HG03521 (cell line): Measurements from ENCODE around the gene AK8.
"Not testable (repeated sequence)": the region's sequence is repeated elsewhere in the genome, so short reads cannot be mapped to it uniquely, and the experiment has no call there.

Source experiments
- ATAC-seq: cut with Tn5 transposase; IDR thresholded peaks from one replicate; pipeline ENCODE4 v1.9.1; 2021; ENCODE audit warnings: mild to moderate bottlenecking, moderate library complexity; ENCODE audit not compliant: unreplicated experiment

AK8 gene

DNA sequence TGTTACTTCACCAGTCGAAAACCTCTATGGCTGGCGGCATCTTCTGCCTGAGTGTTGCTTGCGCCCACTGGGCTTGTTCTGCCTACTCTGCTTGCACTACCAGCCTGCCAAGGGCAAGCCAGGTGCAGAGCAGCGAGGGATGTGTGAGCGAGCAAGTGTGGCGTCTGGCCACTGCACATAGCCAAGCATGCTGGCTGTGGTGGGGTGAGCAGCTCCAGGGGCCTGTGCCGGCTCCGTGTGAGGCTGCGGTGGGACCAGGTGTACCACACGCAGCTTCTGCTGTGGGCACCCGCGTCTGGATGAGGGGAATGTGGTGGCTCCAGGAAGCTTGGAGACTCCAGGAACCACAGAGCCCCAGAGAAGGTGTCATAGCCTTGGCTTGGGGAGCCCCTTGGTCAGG is 156.4 kb downstream of the AK8 start:
- ATAC-seq = no peak

- ATAC-seq = not testable (repeated sequence)
Observed at GRCh38 chr9:132718381-132718928, 159.6 kb downstream of the AK8 start.

DNA sequence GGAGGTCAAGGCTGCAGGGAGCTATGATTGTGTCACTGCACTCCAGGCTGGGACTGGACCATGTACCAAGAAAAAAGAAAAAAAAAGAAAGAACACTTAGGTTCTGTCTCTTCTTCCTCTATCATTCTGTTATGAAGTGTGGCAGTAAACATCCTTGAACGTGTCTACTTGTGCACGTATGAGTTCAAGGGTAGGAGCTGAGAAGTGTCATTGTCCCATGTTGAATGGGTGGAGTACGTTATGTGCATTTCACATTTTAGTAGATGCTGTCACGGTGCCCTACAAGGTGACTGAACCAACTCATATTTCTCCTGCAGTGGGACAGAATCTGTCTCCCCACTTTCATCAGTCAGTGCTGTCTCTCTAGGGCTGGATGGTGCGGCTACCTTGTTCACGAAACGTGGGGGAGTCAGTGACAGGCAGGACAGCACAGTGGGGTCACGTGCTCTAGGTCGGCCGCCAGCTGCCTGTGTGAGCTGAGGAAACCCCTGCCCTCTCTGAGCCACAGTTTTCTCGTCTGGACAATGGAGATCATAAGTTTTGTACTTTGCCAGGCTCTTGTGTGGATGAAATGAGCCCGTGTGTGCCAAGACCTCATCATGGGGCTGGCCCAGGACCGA is 160.6 kb downstream of the AK8 start:
- no peak for ATAC-seq

DNA sequence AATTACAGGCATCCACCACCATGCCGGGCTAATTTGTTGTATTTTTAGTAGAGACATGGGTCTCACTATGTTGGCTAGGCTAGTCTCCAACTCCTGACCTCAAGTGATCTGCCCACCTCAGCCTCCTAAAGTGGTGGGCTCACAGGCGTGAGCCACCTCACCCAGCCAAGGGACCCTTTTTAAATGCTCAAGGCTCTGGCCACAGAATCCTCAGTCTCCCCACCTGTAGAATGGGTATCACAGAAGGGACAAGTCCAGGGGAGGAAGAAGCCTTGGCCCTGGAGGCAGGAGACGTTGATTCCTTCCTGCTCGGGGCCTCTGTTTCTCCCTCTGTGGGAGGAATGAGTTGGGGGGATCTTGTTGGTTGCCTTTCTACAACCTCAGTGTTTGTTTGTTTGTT is 162.1 kb downstream of the AK8 start:
- ATAC-seq = no peak

- ATAC-seq = no peak
Observed at GRCh38 chr9:132712753-132713152, 165.3 kb downstream of the AK8 start.

GRCh38 chr9:132711846-132712245 is 166.2 kb downstream of the AK8 start:
- ATAC-seq = no peak

GRCh38 chr9:132711152-132711551 is 166.9 kb downstream of the AK8 start:
- not testable (repeated sequence) for ATAC-seq

DNA sequence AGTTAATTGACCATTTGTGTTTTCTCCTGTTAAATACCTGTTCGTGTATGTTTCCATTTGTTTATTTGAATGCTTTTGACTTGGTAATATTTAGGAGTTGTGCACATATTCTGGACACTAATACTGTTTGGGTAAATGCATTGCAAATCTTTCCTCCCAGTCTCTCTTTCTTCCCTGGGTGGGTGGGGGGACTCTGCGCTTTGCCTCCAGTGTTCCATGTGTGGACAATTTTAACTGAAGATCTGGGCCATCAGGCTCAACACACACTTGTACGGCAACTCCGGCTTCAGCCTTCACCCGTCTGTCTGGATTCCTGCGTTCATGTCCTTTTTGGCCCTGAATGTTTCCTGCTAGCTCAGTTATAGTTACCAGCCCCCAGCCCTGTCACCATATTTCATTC is 167.8 kb downstream of the AK8 start:
- no peak for ATAC-seq

DNA sequence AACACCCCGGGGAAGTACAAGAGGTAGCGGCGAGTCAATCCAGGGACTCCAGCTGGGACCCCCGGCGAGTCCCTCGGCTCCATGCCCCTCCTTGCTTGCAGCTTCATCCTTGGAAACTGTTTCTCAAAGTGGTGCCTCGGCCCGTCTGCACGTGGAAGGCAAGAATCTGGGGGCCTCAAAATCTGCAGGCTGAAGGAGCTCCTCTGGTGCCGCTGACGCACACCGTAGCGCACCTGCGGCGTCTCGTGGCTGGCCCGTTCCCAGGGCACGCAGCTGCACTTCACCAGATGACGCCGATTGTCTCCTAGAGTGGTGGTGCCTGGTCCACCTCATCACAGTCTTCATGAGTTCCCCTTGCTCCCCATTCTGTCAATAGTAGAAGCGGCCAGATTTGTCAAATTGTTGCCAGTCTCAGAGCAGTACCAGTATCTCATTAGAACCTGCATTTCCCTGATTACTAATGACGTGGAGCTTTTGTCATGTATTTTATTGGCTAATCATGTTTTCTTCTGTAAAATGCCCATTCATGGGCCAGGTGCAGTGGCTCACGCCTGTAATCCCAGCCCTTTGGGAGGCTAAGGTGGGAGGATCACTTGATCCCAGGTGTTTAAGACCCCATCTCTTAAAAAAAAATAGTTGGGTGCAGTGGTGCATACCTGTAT is 169.2 kb downstream of the AK8 start:
- ATAC-seq = no peak

GRCh38 chr9:132708239-132708638 is 169.8 kb downstream of the AK8 start:
- no peak for ATAC-seq

GRCh38 chr9:132703336-132703735 is 174.7 kb downstream of the AK8 start:
- no peak for ATAC-seq

GRCh38 chr9:132702254-132702653 is 175.8 kb downstream of the AK8 start:
- no peak for ATAC-seq

- no peak for ATAC-seq
Observed at GRCh38 chr9:132699956-132700355, 178.1 kb downstream of the AK8 start.

- no peak for ATAC-seq
Observed at GRCh38 chr9:132698989-132699388, 179.1 kb downstream of the AK8 start.

GRCh38 chr9:132697230-132697629 is 180.9 kb downstream of the AK8 start:
- ATAC-seq = no peak

DNA sequence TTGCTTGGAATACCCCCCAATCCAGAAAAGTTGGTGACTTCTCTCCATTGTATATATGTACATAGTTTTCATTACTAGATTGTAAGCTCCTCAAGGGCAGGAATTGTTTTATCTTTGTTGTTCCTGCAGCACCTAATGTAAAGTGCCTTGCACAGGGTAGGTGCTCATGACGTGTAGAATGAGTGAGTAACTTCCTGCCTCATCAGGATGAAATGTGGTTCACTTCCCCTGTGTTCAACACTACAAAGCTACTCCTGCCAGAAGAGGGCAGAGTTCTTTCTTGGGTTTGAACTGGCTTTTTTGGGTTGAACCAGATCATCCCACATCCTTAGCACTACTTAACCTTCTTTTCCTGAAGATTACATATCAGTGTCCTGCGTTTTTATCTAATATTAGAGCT is 183.9 kb downstream of the AK8 start:
- ATAC-seq = no peak

- ATAC-seq = no peak
Observed at GRCh38 chr9:132690696-132691095, 187.4 kb downstream of the AK8 start.

- ATAC-seq = no peak
Observed at GRCh38 chr9:132683873-132684272, 194.2 kb downstream of the AK8 start.

- ATAC-seq = no peak
Observed at GRCh38 chr9:132681561-132681960, 196.5 kb downstream of the AK8 start.

- no peak for ATAC-seq
Observed at GRCh38 chr9:132679946-132680625, 198.0 kb downstream of the AK8 start.

DNA sequence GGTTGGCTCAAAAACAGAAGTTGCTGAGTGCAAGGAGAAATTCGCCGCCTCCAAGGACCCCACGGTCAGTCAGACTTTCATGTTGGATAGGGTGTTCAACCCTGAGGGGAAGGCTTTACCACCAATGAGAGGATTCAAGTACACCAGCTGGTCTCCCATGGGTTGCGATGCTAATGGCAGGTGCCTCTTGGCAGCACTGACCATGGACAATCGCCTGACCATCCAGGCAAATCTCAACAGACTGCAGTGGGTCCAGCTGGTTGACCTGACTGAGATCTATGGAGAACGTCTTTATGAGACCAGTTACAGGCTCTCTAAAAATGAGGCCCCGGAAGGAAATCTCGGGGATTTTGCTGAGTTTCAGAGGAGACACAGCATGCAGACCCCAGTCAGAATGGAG is 200.1 kb downstream of the AK8 start:
- ATAC-seq = no peak
